ENCODE results near the gene CLIP4. TPM values are rescaled to one million over a fixed set of nuclear protein-coding genes. Genes with fewer than 3 reads are reported as not detected.

CLIP4 gene
- total and polyA plus RNA-seq, 2 experiments from 2014 or later, result 0.06 to 0.14 TPM

GRCh38 chr2:29124504-29124903, 9.3 kb downstream of the CLIP4 start:
- DNase-seq (ENCODE audit: low spot score) (no peak), ATAC-seq (no peak)
- Histone ChIP-seq H3K79me2 (replicated peaks; ENCODE audit: insufficient read depth) (no peaks in the 10 kb centered on the region), H3K4me3 (no peak overlapping the region), H3K9me2 (ENCODE audit: insufficient read depth) (no peaks in the 10 kb centered on the region), H3K36me3 (ENCODE audit: insufficient read depth) (no peaks in the 10 kb centered on the region), H3F3A (replicated peaks; ENCODE audit: low read depth) (no peaks in the 10 kb centered on the region), H3K27me3 (ENCODE audit: insufficient read depth) (no peaks in the 10 kb centered on the region), H3K4me2 (no peak overlapping the region), H2AFZ (no peak overlapping the region), H3K27ac (ENCODE audit: low read depth) (no peak overlapping the region), H3K4me1 (ENCODE audit: insufficient read depth) (peaks cover 4% of the 10 kb centered on the region; the same call in 1 of the 2 replicates), H4K20me1 (replicated peaks; ENCODE audit: insufficient read depth) (no peaks in the 10 kb centered on the region)
- no peaks in the 10 kb centered on the region for H3K27me3 Mint-ChIP-seq (ENCODE audit: insufficient read depth, low read depth, poor library complexity)
- no peaks in the 10 kb centered on the region; the same call in 2 of the 3 replicates for H3K9me3 Mint-ChIP-seq
- H3K36me3 Mint-ChIP-seq (ENCODE audit: low read depth), result peaks cover 4% of the 10 kb centered on the region; the same call in 1 of the 3 replicates
- H3K4me1 Mint-ChIP-seq, result peaks cover 7% of the 10 kb centered on the region; the same call in 2 of the 3 replicates
- no peak overlapping the region for H3K27ac Mint-ChIP-seq
- no peak overlapping the region for H3K4me3 Mint-ChIP-seq
- no peak for TF ChIP-seq EZH2phosphoT487 (IDR thresholded peaks at IDR 0.05; ENCODE audit: unreplicated experiment)
- TF ChIP-seq, protein P1, sequence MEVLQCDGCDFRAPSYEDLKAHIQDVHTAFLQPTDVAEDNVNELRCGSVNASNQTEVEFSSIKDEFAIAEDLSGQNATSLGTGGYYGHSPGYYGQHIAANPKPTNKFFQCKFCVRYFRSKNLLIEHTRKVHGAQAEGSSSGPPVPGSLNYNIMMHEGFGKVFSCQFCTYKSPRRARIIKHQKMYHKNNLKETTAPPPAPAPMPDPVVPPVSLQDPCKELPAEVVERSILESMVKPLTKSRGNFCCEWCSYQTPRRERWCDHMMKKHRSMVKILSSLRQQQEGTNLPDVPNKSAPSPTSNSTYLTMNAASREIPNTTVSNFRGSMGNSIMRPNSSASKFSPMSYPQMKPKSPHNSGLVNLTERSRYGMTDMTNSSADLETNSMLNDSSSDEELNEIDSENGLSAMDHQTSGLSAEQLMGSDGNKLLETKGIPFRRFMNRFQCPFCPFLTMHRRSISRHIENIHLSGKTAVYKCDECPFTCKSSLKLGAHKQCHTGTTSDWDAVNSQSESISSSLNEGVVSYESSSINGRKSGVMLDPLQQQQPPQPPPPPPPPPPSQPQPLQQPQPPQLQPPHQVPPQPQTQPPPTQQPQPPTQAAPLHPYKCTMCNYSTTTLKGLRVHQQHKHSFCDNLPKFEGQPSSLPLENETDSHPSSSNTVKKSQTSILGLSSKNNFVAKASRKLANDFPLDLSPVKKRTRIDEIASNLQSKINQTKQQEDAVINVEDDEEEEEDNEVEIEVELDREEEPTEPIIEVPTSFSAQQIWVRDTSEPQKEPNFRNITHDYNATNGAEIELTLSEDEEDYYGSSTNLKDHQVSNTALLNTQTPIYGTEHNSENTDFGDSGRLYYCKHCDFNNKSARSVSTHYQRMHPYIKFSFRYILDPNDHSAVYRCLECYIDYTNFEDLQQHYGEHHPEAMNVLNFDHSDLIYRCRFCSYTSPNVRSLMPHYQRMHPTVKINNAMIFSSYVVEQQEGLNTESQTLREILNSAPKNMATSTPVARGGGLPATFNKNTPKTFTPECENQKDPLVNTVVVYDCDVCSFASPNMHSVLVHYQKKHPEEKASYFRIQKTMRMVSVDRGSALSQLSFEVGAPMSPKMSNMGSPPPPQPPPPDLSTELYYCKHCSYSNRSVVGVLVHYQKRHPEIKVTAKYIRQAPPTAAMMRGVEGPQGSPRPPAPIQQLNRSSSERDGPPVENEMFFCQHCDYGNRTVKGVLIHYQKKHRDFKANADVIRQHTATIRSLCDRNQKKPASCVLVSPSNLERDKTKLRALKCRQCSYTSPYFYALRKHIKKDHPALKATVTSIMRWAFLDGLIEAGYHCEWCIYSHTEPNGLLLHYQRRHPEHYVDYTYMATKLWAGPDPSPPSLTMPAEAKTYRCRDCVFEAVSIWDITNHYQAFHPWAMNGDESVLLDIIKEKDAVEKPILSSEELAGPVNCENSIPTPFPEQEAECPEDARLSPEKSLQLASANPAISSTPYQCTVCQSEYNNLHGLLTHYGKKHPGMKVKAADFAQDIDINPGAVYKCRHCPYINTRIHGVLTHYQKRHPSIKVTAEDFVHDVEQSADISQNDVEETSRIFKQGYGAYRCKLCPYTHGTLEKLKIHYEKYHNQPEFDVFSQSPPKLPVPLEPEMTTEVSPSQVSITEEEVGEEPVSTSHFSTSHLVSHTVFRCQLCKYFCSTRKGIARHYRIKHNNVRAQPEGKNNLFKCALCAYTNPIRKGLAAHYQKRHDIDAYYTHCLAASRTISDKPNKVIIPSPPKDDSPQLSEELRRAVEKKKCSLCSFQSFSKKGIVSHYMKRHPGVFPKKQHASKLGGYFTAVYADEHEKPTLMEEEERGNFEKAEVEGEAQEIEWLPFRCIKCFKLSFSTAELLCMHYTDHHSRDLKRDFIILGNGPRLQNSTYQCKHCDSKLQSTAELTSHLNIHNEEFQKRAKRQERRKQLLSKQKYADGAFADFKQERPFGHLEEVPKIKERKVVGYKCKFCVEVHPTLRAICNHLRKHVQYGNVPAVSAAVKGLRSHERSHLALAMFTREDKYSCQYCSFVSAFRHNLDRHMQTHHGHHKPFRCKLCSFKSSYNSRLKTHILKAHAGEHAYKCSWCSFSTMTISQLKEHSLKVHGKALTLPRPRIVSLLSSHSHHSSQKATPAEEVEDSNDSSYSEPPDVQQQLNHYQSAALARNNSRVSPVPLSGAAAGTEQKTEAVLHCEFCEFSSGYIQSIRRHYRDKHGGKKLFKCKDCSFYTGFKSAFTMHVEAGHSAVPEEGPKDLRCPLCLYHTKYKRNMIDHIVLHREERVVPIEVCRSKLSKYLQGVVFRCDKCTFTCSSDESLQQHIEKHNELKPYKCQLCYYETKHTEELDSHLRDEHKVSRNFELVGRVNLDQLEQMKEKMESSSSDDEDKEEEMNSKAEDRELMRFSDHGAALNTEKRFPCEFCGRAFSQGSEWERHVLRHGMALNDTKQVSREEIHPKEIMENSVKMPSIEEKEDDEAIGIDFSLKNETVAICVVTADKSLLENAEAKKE (CRISPR knock-in tag; IDR thresholded peaks at IDR 0.05), result no peak
- TF ChIP-seq EZH2 (IDR thresholded peaks at IDR 0.05; ENCODE audit: low read depth, unreplicated experiment), result no peak
- TF ChIP-seq, protein P2, sequence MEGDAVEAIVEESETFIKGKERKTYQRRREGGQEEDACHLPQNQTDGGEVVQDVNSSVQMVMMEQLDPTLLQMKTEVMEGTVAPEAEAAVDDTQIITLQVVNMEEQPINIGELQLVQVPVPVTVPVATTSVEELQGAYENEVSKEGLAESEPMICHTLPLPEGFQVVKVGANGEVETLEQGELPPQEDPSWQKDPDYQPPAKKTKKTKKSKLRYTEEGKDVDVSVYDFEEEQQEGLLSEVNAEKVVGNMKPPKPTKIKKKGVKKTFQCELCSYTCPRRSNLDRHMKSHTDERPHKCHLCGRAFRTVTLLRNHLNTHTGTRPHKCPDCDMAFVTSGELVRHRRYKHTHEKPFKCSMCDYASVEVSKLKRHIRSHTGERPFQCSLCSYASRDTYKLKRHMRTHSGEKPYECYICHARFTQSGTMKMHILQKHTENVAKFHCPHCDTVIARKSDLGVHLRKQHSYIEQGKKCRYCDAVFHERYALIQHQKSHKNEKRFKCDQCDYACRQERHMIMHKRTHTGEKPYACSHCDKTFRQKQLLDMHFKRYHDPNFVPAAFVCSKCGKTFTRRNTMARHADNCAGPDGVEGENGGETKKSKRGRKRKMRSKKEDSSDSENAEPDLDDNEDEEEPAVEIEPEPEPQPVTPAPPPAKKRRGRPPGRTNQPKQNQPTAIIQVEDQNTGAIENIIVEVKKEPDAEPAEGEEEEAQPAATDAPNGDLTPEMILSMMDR (conservative IDR thresholded peaks at IDR 0.05; ENCODE audit: low read depth in 2 of 2), result no peak
- TF ChIP-seq NANOG (IDR thresholded peaks at IDR 0.05; ENCODE audit: borderline replicate concordance), result no peak
- no peak for TF ChIP-seq JUNB (IDR thresholded peaks at IDR 0.05; ENCODE audit: unreplicated experiment)
- no peak for TF ChIP-seq ZNF331 (CRISPR knock-in tag; IDR thresholded peaks at IDR 0.05; ENCODE audit: low read depth)
- TF ChIP-seq POLR2AphosphoS5 (IDR thresholded peaks at IDR 0.05; ENCODE audit: low read depth), result no peak
- TF ChIP-seq, protein P3, sequence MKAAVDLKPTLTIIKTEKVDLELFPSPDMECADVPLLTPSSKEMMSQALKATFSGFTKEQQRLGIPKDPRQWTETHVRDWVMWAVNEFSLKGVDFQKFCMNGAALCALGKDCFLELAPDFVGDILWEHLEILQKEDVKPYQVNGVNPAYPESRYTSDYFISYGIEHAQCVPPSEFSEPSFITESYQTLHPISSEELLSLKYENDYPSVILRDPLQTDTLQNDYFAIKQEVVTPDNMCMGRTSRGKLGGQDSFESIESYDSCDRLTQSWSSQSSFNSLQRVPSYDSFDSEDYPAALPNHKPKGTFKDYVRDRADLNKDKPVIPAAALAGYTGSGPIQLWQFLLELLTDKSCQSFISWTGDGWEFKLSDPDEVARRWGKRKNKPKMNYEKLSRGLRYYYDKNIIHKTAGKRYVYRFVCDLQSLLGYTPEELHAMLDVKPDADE (IDR thresholded peaks at IDR 0.05), result no peak
- no peak for TF ChIP-seq ZNF114 (CRISPR knock-in tag; IDR thresholded peaks at IDR 0.05)
- no peak for TF ChIP-seq REST (IDR thresholded peaks at IDR 0.05; ENCODE audit: unreplicated experiment)
- TF ChIP-seq CREB1 (CRISPR knock-in tag; IDR thresholded peaks at IDR 0.05; ENCODE audit: low read depth), result no peak
- no peak for TF ChIP-seq STAT1 (IDR thresholded peaks at IDR 0.05; ENCODE audit: unreplicated experiment)
